Mesenchymal stem cell (in vitro differentiated cells and primary cell): ENCODE data around the gene JPT2.

Experiments used
- DNase-seq: peaks from one replicate; pipeline ENCODE4 v3.0.0-alpha.2; 2013
- H2AFZ ChIP-seq: one replicate; pipeline ENCODE4 v1.6.1; 2013; ENCODE audit warnings: low read depth, mild to moderate bottlenecking, control low read depth, inconsistent platforms, low read length, moderate library complexity
- H2AK5ac ChIP-seq: 2 replicates; pipeline ENCODE4 v1.6.1; 2013; ENCODE audit warnings: low read length, moderate library complexity, mild to moderate bottlenecking, inconsistent platforms; ENCODE audit not compliant: severe bottlenecking
- H2BK120ac ChIP-seq: one replicate; pipeline ENCODE4 v1.6.1; 2013; ENCODE audit warnings: low read depth, mild to moderate bottlenecking, inconsistent platforms, low read length, moderate library complexity
- H2BK12ac ChIP-seq, 2 experiments: one replicate each; pipeline ENCODE4 v1.6.1; 2013; ENCODE audit warnings: inconsistent platforms in 2 of 2, low read length in 2 of 2, mild to moderate bottlenecking in 2 of 2, moderate library complexity in 2 of 2, control low read depth in 1 of 2
- H2BK15ac ChIP-seq: one replicate; pipeline ENCODE4 v1.6.1; 2013; ENCODE audit warnings: mild to moderate bottlenecking, low read depth, inconsistent platforms; ENCODE audit not compliant: poor library complexity, severe bottlenecking
- H2BK5ac ChIP-seq: 2 replicates; pipeline ENCODE4 v1.6.1; 2013; ENCODE audit warnings: low read depth, mild to moderate bottlenecking, low read length, control low read depth, inconsistent platforms; ENCODE audit not compliant: poor library complexity, severe bottlenecking
- H3K14ac ChIP-seq, 2 experiments: one replicate each; pipeline ENCODE4 v1.6.1; 2013; ENCODE audit warnings: inconsistent platforms in 2 of 2, low read length in 2 of 2, control low read depth in 1 of 2, mild to moderate bottlenecking in 1 of 2, moderate library complexity in 1 of 2
- H3K18ac ChIP-seq, 2 experiments: one replicate each; pipeline ENCODE4 v1.6.1; 2013; ENCODE audit warnings: inconsistent platforms in 2 of 2, low read length in 2 of 2, control low read depth in 1 of 2, low read depth in 1 of 2, mild to moderate bottlenecking in 1 of 2
- H3K23ac ChIP-seq, 2 experiments: one replicate each; pipeline ENCODE4 v1.6.1; 2013; ENCODE audit warnings: inconsistent platforms in 2 of 2, low read length in 2 of 2, mild to moderate bottlenecking in 2 of 2, moderate library complexity in 2 of 2, control low read depth in 1 of 2
- H3K27ac ChIP-seq: 2 replicates; pipeline ENCODE4 v1.5.1; 2013; ENCODE audit warnings: mild to moderate bottlenecking, moderate library complexity, low read length, control low read depth, inconsistent platforms; ENCODE audit not compliant: poor library complexity, severe bottlenecking
- H3K27me3 ChIP-seq, 2 experiments: 2 replicates each; pipeline versions ENCODE4 v1.6.1 to v1.7.0; 2013; ENCODE audit warnings: low read length in 2 of 2, mild to moderate bottlenecking in 2 of 2, moderate library complexity in 2 of 2, control low read depth in 1 of 2, inconsistent platforms in 1 of 2; ENCODE audit not compliant: control insufficient read depth in 1 of 2, insufficient read depth in 1 of 2
- H3K36me3 ChIP-seq, 2 experiments: 2 replicates each; pipeline versions ENCODE4 v1.6.1 to v1.7.0; 2013; ENCODE audit warnings: low read length in 2 of 2, control low read depth in 1 of 2, inconsistent platforms in 1 of 2, low read depth in 1 of 2, mild to moderate bottlenecking in 1 of 2; ENCODE audit not compliant: insufficient read depth in 2 of 2, control insufficient read depth in 1 of 2
- H3K4ac ChIP-seq, 2 experiments: one replicate each; pipeline ENCODE4 v1.6.1; 2013; ENCODE audit warnings: inconsistent platforms in 2 of 2, low read length in 2 of 2, mild to moderate bottlenecking in 2 of 2, moderate library complexity in 2 of 2, control low read depth in 1 of 2, low read depth in 1 of 2
- H3K4me1 ChIP-seq: 2 replicates; pipeline ENCODE4 v1.6.1; 2013; ENCODE audit warnings: low read depth, low read length, control low read depth; ENCODE audit not compliant: control insufficient read depth, insufficient read depth
- H3K4me2 ChIP-seq: 2 replicates; pipeline ENCODE4 v1.6.1; 2013; ENCODE audit warnings: low read length, mild to moderate bottlenecking, inconsistent platforms; ENCODE audit not compliant: poor library complexity, severe bottlenecking
- H3K4me3 ChIP-seq, 2 experiments: 2 replicates each; pipeline versions ENCODE4 v1.5.1 to v1.7.0; 2013; ENCODE audit warnings: low read length in 2 of 2, mild to moderate bottlenecking in 2 of 2, control low read depth in 1 of 2, low read depth in 1 of 2; ENCODE audit not compliant: insufficient read depth in 1 of 2
- H3K79me1 ChIP-seq: replicated peaks from 2 replicates; pipeline ENCODE4 v1.6.1; 2013; ENCODE audit warnings: mild to moderate bottlenecking, control low read depth, low read length, inconsistent platforms; ENCODE audit not compliant: poor library complexity, severe bottlenecking
- H3K9ac ChIP-seq: 2 replicates; pipeline ENCODE4 v1.7.0; 2013; ENCODE audit warnings: mild to moderate bottlenecking, low read length, moderate library complexity
- H3K9me3 ChIP-seq: 2 replicates; pipeline ENCODE4 v1.7.0; 2013; ENCODE audit warnings: mild to moderate bottlenecking, low read length; ENCODE audit not compliant: control insufficient read depth
- H4K8ac ChIP-seq: one replicate; pipeline ENCODE4 v1.6.1; 2013; ENCODE audit warnings: inconsistent platforms, mild to moderate bottlenecking, low read length, moderate library complexity
- H4K91ac ChIP-seq: one replicate; pipeline ENCODE4 v1.6.1; 2013; ENCODE audit warnings: mild to moderate bottlenecking, low read length, inconsistent platforms
- WGBS: methylation state at CpG from one replicate; pipeline ENCODE4 v1.1.7; 2013; ENCODE audit warnings: mixed read lengths; 5-methylcytosine and 5-hydroxymethylcytosine counted together

The JPT2 gene

DNA sequence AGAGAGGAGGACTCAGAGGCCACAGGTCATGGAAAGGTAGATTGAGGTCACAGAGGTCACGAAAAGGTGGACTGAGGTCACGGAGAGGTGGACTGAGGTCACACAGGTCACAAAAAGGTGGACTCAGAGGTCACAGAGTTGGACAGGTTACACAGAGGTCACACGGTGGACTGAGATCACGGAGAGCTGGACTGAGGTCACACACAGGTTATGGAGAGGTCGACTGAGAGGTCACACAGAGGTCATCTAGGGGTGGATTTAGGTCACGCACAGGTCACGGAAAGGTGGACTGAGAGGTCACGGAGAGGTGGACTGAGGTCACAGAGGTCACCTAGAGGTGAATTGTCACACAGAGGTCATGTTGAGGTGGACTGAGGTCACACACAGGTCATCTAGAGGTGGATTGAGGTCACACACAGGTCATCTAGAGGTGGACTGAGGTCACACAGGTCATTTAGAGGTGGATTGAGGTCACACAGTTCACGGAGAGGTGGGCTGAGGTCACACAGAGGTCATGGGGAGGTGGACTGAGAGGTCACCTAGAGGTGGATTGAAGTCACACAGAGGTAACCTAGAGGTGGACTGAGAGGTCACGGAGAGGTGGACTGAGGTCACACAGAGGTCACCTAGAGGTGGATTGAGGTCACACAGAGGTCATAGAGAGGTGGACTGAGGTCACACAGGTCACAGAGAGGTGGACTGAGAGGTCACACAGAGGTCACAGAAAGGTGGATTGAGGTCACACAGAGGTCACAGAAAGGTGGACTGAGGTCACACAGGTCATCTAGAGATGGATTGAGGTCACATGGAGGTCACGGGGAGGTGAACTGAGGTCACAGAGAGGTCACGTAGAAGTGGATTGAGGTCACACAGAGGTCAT, 26.7 kb upstream of the JPT2 start:
- Histone ChIP-seq H3K18ac (no peak overlapping the region), H4K91ac (no peak overlapping the region), H3K4ac (no peak overlapping the region), H3K4me2 (no peak overlapping the region), H3K36me3 (peaks cover 52 to 67% of the 10 kb centered on the region in 2 experiments), H3K4me1 (no peaks in the 10 kb centered on the region), H4K8ac (no peak overlapping the region), H3K14ac (no peak overlapping the region), H3K4me3 (no peak overlapping the region), H3K27ac (no peak overlapping the region), H2BK15ac (no peak overlapping the region), H2BK12ac (no peak overlapping the region), H3K9ac (no peak overlapping the region), H2BK5ac (no peak overlapping the region), H3K23ac (no peak overlapping the region), H2AFZ (no peak overlapping the region), H3K79me1 (peaks cover 42% of the 10 kb centered on the region), H2AK5ac (no peak overlapping the region), H3K27me3 (no peaks in the 10 kb centered on the region), H3K9me3 (no peaks in the 10 kb centered on the region), H2BK120ac (no peak overlapping the region)
- DNase-seq = peak; percentile 10
- 95% methylated on average over 12 of the region's 12 CpGs for WGBS

DNA sequence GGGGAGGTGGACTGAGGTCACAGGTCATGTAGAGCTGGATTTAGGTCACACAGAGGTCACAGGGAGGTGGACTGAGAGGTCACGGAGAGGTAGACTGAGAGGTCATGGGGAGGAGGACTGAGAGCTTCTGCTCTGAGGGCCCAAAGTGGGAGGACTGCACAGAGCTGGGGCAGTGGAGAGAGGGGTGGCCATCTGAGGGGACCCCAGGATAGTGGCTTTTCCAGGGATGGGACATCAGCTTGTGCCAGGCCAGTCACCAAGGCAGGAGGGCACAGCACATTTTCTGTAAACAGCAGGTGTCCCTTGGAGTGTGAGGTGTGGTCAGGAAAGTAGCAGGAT, 26.1 kb upstream of the JPT2 start:
- Histone ChIP-seq H3K36me3 (peaks cover 58 to 69% of the 10 kb centered on the region in 2 experiments), H3K9ac (no peak overlapping the region), H3K79me1 (peaks cover 42% of the 10 kb centered on the region), H4K91ac (no peak overlapping the region), H2AFZ (no peak overlapping the region), H2AK5ac (no peak overlapping the region), H3K4me3 (no peak overlapping the region), H3K23ac (no peak overlapping the region), H4K8ac (no peak overlapping the region), H2BK15ac (no peak overlapping the region), H3K4me1 (no peaks in the 10 kb centered on the region), H3K18ac (no peak overlapping the region), H3K9me3 (no peaks in the 10 kb centered on the region), H3K27ac (no peak overlapping the region), H3K4ac (no peak overlapping the region), H3K14ac (no peak overlapping the region), H2BK5ac (no peak overlapping the region), H3K27me3 (no peaks in the 10 kb centered on the region), H2BK120ac (no peak overlapping the region), H2BK12ac (no peak overlapping the region), H3K4me2 (no peak overlapping the region)
- DNase-seq = no peak
- WGBS = 100% methylated on average over 1 of the region's 1 CpG

DNA sequence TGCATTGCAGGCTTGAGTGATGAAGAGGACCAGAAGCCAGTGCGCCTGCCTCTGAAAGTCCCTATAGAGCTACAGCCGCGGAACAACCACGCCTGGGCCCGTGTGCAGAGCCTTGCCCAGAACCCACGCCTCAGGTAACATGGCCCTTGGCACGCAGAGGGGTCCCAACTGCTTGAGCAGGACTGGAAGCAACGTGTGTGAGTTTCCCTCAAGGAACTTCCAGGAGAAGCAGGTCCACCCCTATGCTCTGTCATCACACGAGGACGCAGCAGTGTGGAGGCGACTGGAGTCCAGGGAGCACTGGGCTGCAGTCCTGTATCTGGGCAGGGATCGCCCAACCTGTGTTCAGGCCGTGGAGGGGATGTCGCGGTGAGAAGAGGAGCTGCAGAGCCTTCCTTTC, 25.1 kb upstream of the JPT2 start:
- Histone ChIP-seq H3K27ac (no peak overlapping the region), H3K79me1 (peaks cover 48% of the 10 kb centered on the region), H3K4me3 (no peak overlapping the region), H3K4ac (no peak overlapping the region), H3K27me3 (no peaks in the 10 kb centered on the region), H4K8ac (no peak overlapping the region), H2AFZ (no peak overlapping the region), H3K4me1 (no peaks in the 10 kb centered on the region), H3K9ac (no peak overlapping the region), H2BK120ac (no peak overlapping the region), H4K91ac (no peak overlapping the region), H3K18ac (no peak overlapping the region), H2BK15ac (no peak overlapping the region), H2AK5ac (no peak overlapping the region), H2BK5ac (no peak overlapping the region), H3K23ac (no peak overlapping the region), H2BK12ac (no peak overlapping the region), H3K36me3 (peaks cover 69 to 72% of the 10 kb centered on the region in 2 experiments), H3K9me3 (no peaks in the 10 kb centered on the region), H3K4me2 (no peak overlapping the region), H3K14ac (no peak overlapping the region)
- over 99% methylated on average over 15 of the region's 15 CpGs for WGBS
- no peak for DNase-seq

DNA sequence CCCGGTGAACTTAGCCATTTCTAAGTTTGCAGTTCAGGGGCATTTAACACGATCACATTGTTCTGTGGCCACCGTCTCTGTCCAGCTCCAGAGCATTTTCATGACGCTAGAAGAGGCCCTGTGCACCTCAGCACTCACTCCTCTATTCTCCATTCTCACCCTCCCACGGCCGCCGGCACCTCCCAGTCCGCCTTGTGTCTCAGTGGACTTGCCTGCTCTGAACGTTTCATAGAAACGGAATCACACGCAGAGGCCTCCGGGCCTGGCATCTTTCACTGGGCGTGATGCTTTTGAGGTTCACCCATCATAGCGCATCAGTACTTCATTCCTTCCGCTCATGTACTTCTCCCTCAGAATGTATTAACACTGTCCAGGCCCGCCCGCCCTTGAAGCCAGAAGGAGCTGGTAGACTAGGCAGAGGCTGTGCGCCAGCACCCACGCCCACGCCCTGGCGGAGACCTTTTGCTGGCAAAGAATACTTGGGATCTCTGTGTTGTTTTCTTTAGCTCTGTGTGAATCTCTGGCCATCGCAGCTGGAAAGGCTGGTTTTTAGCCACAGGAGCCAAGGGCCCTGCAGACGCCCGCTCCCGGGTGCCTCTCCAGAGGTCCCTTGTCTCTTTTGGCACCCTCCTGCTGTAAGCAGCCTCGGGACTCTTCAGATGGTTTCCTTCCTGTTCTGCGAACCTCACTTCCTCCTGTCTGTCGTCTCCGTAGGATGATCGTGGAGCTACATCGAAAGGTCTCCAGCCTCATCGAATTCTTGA, 23.4 kb upstream of the JPT2 start:
- H3K18ac ChIP-seq = no peak overlapping the region
- 97% methylated on average over 32 of the region's 32 CpGs for WGBS

More for the DNA sequence above, 23.4 kb upstream of the JPT2 start:
- Histone ChIP-seq H3K14ac (no peak overlapping the region), H3K4me3 (no peak overlapping the region), H2BK12ac (no peak overlapping the region), H3K23ac (no peak overlapping the region), H4K8ac (no peak overlapping the region), H2AFZ (no peak overlapping the region), H3K27me3 (no peaks in the 10 kb centered on the region), H2BK120ac (no peak overlapping the region), H4K91ac (no peak overlapping the region), H3K36me3 (peaks cover 83 to 85% of the 10 kb centered on the region in 2 experiments), H2BK5ac (no peak overlapping the region), H2AK5ac (no peak overlapping the region), H3K4me2 (no peak overlapping the region), H3K79me1 (peaks cover 54% of the 10 kb centered on the region), H3K27ac (no peak overlapping the region), H2BK15ac (no peak overlapping the region), H3K4ac (no peak overlapping the region), H3K4me1 (peaks cover 3% of the 10 kb centered on the region), H3K9ac (no peak overlapping the region), H3K9me3 (no peaks in the 10 kb centered on the region)
- no peak for DNase-seq
